GM19467 (cell line): ENCODE data around the gene FRMD1.

Experiments
- ATAC-seq: cut with Tn5 transposase; IDR thresholded peaks from one replicate; pipeline ENCODE4 v1.9.1; 2021; ENCODE audit warnings: mild to moderate bottlenecking, moderate library complexity; ENCODE audit not compliant: unreplicated experiment

The FRMD1 gene

GRCh38 chr6:168031411-168031971 is 47.5 kb downstream of the FRMD1 start:
- no peak for ATAC-seq

GRCh38 chr6:168030908-168031307 is 48.1 kb downstream of the FRMD1 start:
- ATAC-seq = no peak

- no peak for ATAC-seq
Measured at GRCh38 chr6:168030218-168030746, 48.7 kb downstream of the FRMD1 start.

- no peak for ATAC-seq
Measured at GRCh38 chr6:168029459-168030217, 49.4 kb downstream of the FRMD1 start.

- ATAC-seq = no peak
Measured at GRCh38 chr6:168028181-168028580, 50.8 kb downstream of the FRMD1 start.

GRCh38 chr6:168027521-168027920 is 51.5 kb downstream of the FRMD1 start:
- no peak for ATAC-seq

- ATAC-seq = no peak
Measured at GRCh38 chr6:168026925-168027324, 52.1 kb downstream of the FRMD1 start.

GRCh38 chr6:168025831-168026710 is 52.9 kb downstream of the FRMD1 start:
- ATAC-seq = no peak

GRCh38 chr6:168024951-168025510 is 54.0 kb downstream of the FRMD1 start:
- ATAC-seq = no peak

GRCh38 chr6:168022488-168023321 is 56.3 kb downstream of the FRMD1 start:
- ATAC-seq = no peak

- no peak for ATAC-seq
Measured at GRCh38 chr6:168021581-168021980, 57.4 kb downstream of the FRMD1 start.

GRCh38 chr6:168020242-168020641 is 58.8 kb downstream of the FRMD1 start:
- ATAC-seq = no peak

- ATAC-seq = no peak
Measured at GRCh38 chr6:168018664-168019063, 60.3 kb downstream of the FRMD1 start.

- no peak for ATAC-seq
Measured at GRCh38 chr6:168017629-168018028, 61.4 kb downstream of the FRMD1 start.

- ATAC-seq = no peak
Measured at GRCh38 chr6:168016721-168017525, 62.1 kb downstream of the FRMD1 start.

GRCh38 chr6:168016176-168016620 is 62.8 kb downstream of the FRMD1 start:
- ATAC-seq = no peak

- ATAC-seq = no peak
Measured at GRCh38 chr6:168015482-168016175, 63.4 kb downstream of the FRMD1 start.

GRCh38 chr6:168015009-168015408 is 64.0 kb downstream of the FRMD1 start:
- ATAC-seq = no peak

- no peak for ATAC-seq
Measured at GRCh38 chr6:168014428-168014827, 64.6 kb downstream of the FRMD1 start.
